K562 (cell line): ENCODE data around the gene PEAR1. TPM values are rescaled to one million over a fixed set of nuclear protein-coding genes. Genes with fewer than 3 reads are reported as not detected.

ENCODE experiments used
- ATAC-seq: fragments of 200-7000 bp; cut with Tn5 transposase; 3 replicates; pipeline ENCODE4 v1.9.1; 2020; ENCODE audit warnings: moderate library complexity
- BruUV-seq: library from RNA; stranded (reverse); fragments of 400-500 nt; replicated peaks from 2 replicates; lab custom pipeline; 2021; lab: Mats Ljungman, UMichigan
- CTCF ChIA-PET: fragments of 300-600 bp; formaldehyde crosslinking; extraction: SDS; loops from one replicate; lab custom pipeline; 2021; ENCODE audit warnings: low intra/inter-chr PET ratio; lab: Yijun Ruan, JAX
- POLR2A ChIA-PET: fragments of 300-600, 350-650 bp; sonication (Branson Sonifier 250); formaldehyde crosslinking; extraction: SDS; loops from one replicate; lab custom pipeline; 2021; ENCODE audit warnings: antibody characterized with exemption, inconsistent platforms; lab: Yijun Ruan, JAX
- DNase-seq, 4 experiments: peaks; one replicate each; pipeline versions ENCODE4 v3.0.0 to v3.0.0-alpha.2; 2011 to 2018; ENCODE audit warnings: low spot score in 3 of 4, mixed read lengths in 3 of 4; ENCODE audit errors: extremely low read depth in 1 of 4
- FAIRE-seq: peaks from 2 replicates; lab custom pipeline; 2011; peaks lifted over from hg19 to GRCh38; lab: Jason Lieb, UNC
- H2AFZ ChIP-seq: 2 replicates; pipeline ENCODE4 v1.6.0; 2011; ENCODE audit warnings: low read depth, low read length, control low read depth, inconsistent platforms
- H3K27ac ChIP-seq: fragments of 200-600 bp; 3 replicates; pipeline ENCODE4 v1.8.0; 2011; ENCODE audit warnings: low read depth, mild to moderate bottlenecking, control low read depth, inconsistent platforms, low read length, moderate library complexity, mixed read lengths; ENCODE audit errors: extremely low read depth
- H3K27me3 ChIP-seq, 2 experiments: fragments of 300-600 bp in 1 of 2; 2 replicates in 1 of 2; 3 replicates in 1 of 2; pipeline versions ENCODE4 v1.6.0 to v1.8.0; 2011; ENCODE audit warnings: inconsistent platforms in 2 of 2, low read length in 2 of 2, mild to moderate bottlenecking in 1 of 2, mixed read lengths in 1 of 2, moderate library complexity in 1 of 2; ENCODE audit not compliant: control insufficient read depth in 2 of 2, insufficient read depth in 2 of 2
- H3K36me3 ChIP-seq: fragments of 300-600 bp; 3 replicates; pipeline ENCODE4 v1.8.0; 2011; ENCODE audit warnings: mild to moderate bottlenecking, low read length, inconsistent platforms; ENCODE audit not compliant: control insufficient read depth, insufficient read depth
- H3K4me1 ChIP-seq, 2 experiments: fragments of 200-600 bp in 1 of 2; replicated peaks in 1 of 2; 2 replicates in 1 of 2; 3 replicates in 1 of 2; pipeline versions ENCODE4 v1.5.1 to v1.8.0; 2011; ENCODE audit warnings: inconsistent platforms in 2 of 2, low read length in 2 of 2, mild to moderate bottlenecking in 1 of 2, mixed read lengths in 1 of 2, moderate library complexity in 1 of 2; ENCODE audit not compliant: control insufficient read depth in 2 of 2, insufficient read depth in 2 of 2
- H3K4me2 ChIP-seq: 2 replicates; pipeline ENCODE4 v1.6.1; 2011; ENCODE audit warnings: low read length, control low read depth, inconsistent platforms, mixed read lengths; ENCODE audit not compliant: insufficient read depth
- H3K4me3 ChIP-seq: fragments of 200-600 bp; sonication (generic), shearing (Covaris generic); 2 replicates; pipeline ENCODE4 v1.5.1; 2016; ENCODE audit warnings: control low read depth, inconsistent platforms
- H3K79me2 ChIP-seq: fragments of 200-600 bp; 3 replicates; pipeline ENCODE4 v1.8.0; 2011; ENCODE audit warnings: low read length, inconsistent platforms; ENCODE audit not compliant: control insufficient read depth, insufficient read depth
- H3K9ac ChIP-seq, 2 experiments: 2 replicates each; pipeline versions ENCODE4 v1.6.0 to v1.6.1; 2011; ENCODE audit warnings: low read depth in 2 of 2, low read length in 2 of 2, control low read depth in 1 of 2, inconsistent platforms in 1 of 2, mild to moderate bottlenecking in 1 of 2, mixed read lengths in 1 of 2; ENCODE audit not compliant: insufficient read depth in 1 of 2
- H3K9me1 ChIP-seq: one replicate; pipeline ENCODE4 v1.6.0; 2011; ENCODE audit warnings: inconsistent platforms, mild to moderate bottlenecking, low read length, moderate library complexity; ENCODE audit not compliant: control insufficient read depth, insufficient read depth
- H3K9me3 ChIP-seq: replicated peaks from 2 replicates; pipeline ENCODE4 v1.5.1; 2011; ENCODE audit warnings: low read depth, low read length, inconsistent platforms; ENCODE audit not compliant: control insufficient read depth, insufficient read depth
- H4K20me1 ChIP-seq: replicated peaks from 2 replicates; pipeline ENCODE4 v1.6.1; 2011; ENCODE audit warnings: low read length, inconsistent platforms, mixed read lengths; ENCODE audit not compliant: control insufficient read depth, insufficient read depth
- HDAC1 ChIP-seq, 2 experiments: fragments of 450-650 bp; IDR thresholded peaks; 2 replicates each; pipeline ENCODE4 v1.6.1; 2016 to 2017; ENCODE audit warnings: inconsistent platforms in 1 of 2, mild to moderate bottlenecking in 1 of 2, moderate library complexity in 1 of 2
- MIER1 ChIP-seq: fragments of 450-650 bp; IDR thresholded peaks from 2 replicates; pipeline ENCODE4 v1.6.1; 2016; ENCODE audit warnings: antibody characterized with exemption, mild to moderate bottlenecking, low read depth
- ZBTB33 ChIP-seq: sonication (generic); formaldehyde crosslinking; IDR thresholded peaks from 2 replicates; pipeline ENCODE4 v1.8.1; 2023; ENCODE audit warnings: mild to moderate bottlenecking, missing genetic modification reagents
- WGBS: fragments of 100-300 bp; shearing (Covaris generic); methylation state at CpG from one replicate; pipeline ENCODE4 v1.1.6; 2016; ENCODE audit warnings: low coverage, mixed read lengths; ENCODE audit not compliant: insufficient coverage; ENCODE audit errors: missing lambda C conversion rate; 5-methylcytosine and 5-hydroxymethylcytosine counted together
- in situ Hi-C: fragments of 300-500 bp; cut with MboI; formaldehyde crosslinking; loops from 4 replicates; pipeline ENCODE4 v1.15.0; 2018; ENCODE audit warnings: inconsistent platforms, mixed read lengths
- intact Hi-C: fragments of 100-400 bp; cut with micrococcal nuclease; formaldehyde crosslinking; loops from 2 replicates; pipeline ENCODE4 v1.14.2; 2022
- polyA plus RNA-seq, 8 experiments: library from polyadenylated mRNA; depleted of rRNA in 4 of 8; stranded (reverse) in 5 of 8; unstranded in 3 of 8; fragments of >200 nt; fragmentation: Nextera tagmentation in 2 of 8; fragmentation: Illumina TruSeq in 1 of 8; extraction: Ambion mirVana in 2 of 8; extraction: Trizol in 1 of 8; gene quantifications; 2 replicates each; pipeline versions ENCODE4 v1.2.1 to v1.2.3, GENCODE V29; 2011 to 2014; ENCODE audit warnings: inconsistent platforms in 1 of 8, missing spikeins in 1 of 8
- total RNA-seq, 7 experiments: library from RNA; depleted of rRNA in 6 of 7; stranded (reverse); fragments of >200 nt in 6 of 7; fragmentation: Illumina TruSeq in 2 of 7; extraction: Trizol in 2 of 7; gene quantifications; 2 replicates each; pipeline versions ENCODE4 v1.2.1 to v1.2.3, GENCODE V29; 2011 to 2021; ENCODE audit warnings: low replicate concordance in 1 of 7
- TF ChIP-seq, protein P1 (sequence below), 2 experiments: IDR thresholded peaks; 2 replicates each; pipeline ENCODE4 v1.6.1; 2011; ENCODE audit warnings: borderline replicate concordance in 1 of 2, control low read depth in 1 of 2, low read depth in 1 of 2, low read length in 1 of 2, mild to moderate bottlenecking in 1 of 2, mixed read lengths in 1 of 2, moderate library complexity in 1 of 2; ENCODE audit not compliant: insufficient read depth in 1 of 2, insufficient read length in 1 of 2, poor library complexity in 1 of 2, severe bottlenecking in 1 of 2; ENCODE audit errors: extremely low read depth in 1 of 2

PEAR1 gene
- total and polyA plus RNA-seq, 9 of the 15 experiments (the other 6 are each of a cell fraction or from before 2014, with no cell fraction given): 0.87 to 13.9 (median 6.1) TPM

GRCh38 chr1:156898161-156898566, 4.6 kb downstream of the PEAR1 start:
- no peak for ATAC-seq
- POLR2A ChIA-PET: interaction anchor here (0.5 kb wide), 1 partner anchor 15 kb away, joined by 3 read pairs; no protein-coding TSS in a partner anchor
- Histone ChIP-seq H3K36me3 (no peaks in the 10 kb centered on the region), H3K27ac (no peak overlapping the region), H3K4me3 (no peak overlapping the region), H3K9ac (no peak overlapping the region), H3K9me1 (no peaks in the 10 kb centered on the region), H3K4me1 (peaks cover 36 to 56% of the 10 kb centered on the region in 2 experiments), H2AFZ (0 out of 2 replicates have a peak overlapping the region, but pooled peaks have one; percentile 57), H3K27me3 (no peaks in the 10 kb centered on the region), H4K20me1 (no peaks in the 10 kb centered on the region), H3K4me2 (no peak overlapping the region), H3K9me3 (no peaks in the 10 kb centered on the region), H3K79me2 (no peaks in the 10 kb centered on the region)
- in situ Hi-C loops (no loop called here), intact Hi-C loops (no loop called here)
- no peak for TF ChIP-seq HDAC1 (IDR thresholded peaks at IDR 0.05)
- peak; percentile 63; the same call in 1 of the 2 replicates for TF ChIP-seq ZBTB33 (CRISPR knock-in tag)
- no peak for TF ChIP-seq MIER1
- TF ChIP-seq, protein P1, sequence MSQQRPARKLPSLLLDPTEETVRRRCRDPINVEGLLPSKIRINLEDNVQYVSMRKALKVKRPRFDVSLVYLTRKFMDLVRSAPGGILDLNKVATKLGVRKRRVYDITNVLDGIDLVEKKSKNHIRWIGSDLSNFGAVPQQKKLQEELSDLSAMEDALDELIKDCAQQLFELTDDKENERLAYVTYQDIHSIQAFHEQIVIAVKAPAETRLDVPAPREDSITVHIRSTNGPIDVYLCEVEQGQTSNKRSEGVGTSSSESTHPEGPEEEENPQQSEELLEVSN (IDR thresholded peaks at IDR 0.05; ENCODE audit: borderline replicate concordance in 1 of 2, extremely low read depth in 1 of 2, insufficient read depth in 1 of 2, insufficient read length in 1 of 2, low read depth in 1 of 2, low read length in 1 of 2, poor library complexity in 1 of 2, severe bottlenecking in 1 of 2): peak in 1 of 2 experiments; percentile 36
- no peak for FAIRE-seq
- CTCF ChIA-PET: no interaction called here
- DNase-seq: no peak
- 59% methylated on average over 13 of the region's 13 CpGs for WGBS
- BruUV-seq: no TSS peak
